ENCODE results near the gene UBE2Z.
A peak's percentile ranks its signal among the peaks of the same experiment; 100 is the strongest.
"Not testable (repeated sequence)": the region's sequence is repeated elsewhere in the genome, so short reads cannot be mapped to it uniquely, and the experiment has no call there.

The UBE2Z gene

DNA sequence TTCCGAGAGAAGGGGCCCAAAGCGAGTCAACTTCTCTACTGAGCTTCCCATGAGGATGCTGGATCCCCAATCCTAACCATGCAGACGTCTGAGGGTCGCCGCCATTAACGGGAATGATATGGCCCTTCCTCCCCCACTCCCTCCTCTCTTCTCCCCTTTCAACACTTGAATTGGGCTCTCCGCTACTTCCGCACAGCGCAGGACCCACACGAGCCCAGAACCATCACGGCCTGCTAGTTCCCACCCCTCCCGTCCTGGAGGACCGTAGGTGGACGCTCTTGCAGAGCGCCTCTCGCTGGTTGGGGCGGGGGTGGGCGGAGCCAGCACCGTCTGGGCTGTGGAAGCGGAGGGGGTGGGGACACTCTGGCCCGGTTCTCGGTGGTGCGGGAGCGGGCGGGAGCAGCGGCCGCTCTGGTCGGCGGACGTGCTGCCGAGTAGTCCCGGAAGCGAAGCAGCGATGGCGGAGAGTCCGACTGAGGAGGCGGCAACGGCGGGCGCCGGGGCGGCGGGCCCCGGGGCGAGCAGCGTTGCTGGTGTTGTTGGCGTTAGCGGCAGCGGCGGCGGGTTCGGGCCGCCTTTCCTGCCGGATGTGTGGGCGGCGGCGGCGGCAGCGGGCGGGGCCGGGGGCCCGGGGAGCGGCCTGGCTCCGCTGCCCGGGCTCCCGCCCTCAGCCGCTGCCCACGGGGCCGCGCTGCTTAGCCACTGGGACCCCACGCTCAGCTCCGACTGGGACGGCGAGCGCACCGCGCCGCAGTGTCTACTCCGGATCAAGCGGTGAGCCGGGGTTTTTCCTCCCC, at the start of gene UBE2Z:
TSS of gene UBE2Z (plus strand) at position 361 of the 797 bp plus-strand sequence. CDS start at position 458, 97 bp downstream.
- DNase-seq: peak; percentile 70 to 97 (median 92)

DNA sequence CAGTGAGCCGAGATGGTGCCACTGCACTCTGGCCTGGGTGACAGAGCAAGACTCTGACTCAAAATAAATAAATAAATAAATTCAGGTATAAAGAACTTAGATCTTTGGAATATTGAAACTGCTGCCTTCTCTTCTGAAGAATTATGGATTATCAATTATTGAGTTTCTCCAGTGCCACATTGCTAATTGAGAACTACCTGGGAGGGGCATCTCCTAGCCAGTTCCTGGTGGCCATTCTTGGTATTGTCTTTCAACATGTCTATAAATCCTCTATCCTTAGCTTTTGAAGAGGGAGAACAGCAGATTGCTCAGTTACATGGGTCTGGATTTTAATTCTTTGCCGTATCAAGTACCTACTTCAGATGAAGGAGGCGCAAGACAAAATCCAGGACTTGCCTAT, 48.2 kb upstream of the UBE2Z start:
- no peak for DNase-seq

DNA sequence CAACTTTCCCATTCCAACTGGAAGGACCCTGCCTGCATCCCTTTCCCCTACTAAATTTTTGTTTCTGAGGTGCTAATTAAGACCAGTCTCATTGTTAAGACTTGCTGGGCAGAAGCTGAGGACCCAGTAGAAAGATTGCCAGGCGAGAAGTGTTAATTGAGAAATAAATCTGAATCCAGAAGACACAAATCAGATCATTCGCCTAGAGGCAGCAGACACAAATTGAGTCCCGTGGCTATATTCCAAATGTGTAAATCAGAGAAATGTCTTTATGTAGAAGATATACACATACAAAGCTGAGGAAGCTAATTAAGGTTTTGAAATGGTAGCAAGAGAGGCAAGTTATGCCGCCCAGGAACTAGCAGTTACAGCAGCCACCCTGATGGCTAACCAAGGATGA, 47.8 kb upstream of the UBE2Z start:
- DNase-seq: no peak

DNA sequence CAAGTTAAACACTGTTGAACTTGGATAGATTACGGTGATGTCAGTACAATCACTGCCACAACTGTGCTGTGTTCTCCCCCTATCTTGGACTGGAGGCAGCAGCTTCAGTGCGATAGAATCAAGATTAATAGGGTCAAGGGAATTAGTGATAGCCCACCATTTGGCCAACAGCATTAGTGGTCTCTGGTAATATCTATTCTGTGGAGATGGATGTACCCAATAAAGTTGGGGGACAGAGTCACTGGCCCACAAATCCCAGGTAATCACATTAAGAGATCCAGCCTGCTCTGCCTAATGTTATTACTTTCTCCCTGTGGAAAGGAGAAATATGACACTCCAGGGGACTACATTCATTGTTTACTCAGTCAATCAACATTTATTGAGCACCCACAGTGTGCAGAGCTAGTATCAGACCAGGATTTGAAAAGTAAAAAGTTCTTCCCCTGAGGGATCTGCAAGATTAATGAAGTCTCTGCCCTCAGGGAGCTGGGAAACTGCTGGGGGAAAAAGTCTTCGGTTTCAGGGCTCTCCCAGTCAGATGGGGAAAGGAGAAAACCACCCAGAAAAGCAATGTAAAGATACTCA, 39.2 kb upstream of the UBE2Z start:
- no peak for DNase-seq

DNA sequence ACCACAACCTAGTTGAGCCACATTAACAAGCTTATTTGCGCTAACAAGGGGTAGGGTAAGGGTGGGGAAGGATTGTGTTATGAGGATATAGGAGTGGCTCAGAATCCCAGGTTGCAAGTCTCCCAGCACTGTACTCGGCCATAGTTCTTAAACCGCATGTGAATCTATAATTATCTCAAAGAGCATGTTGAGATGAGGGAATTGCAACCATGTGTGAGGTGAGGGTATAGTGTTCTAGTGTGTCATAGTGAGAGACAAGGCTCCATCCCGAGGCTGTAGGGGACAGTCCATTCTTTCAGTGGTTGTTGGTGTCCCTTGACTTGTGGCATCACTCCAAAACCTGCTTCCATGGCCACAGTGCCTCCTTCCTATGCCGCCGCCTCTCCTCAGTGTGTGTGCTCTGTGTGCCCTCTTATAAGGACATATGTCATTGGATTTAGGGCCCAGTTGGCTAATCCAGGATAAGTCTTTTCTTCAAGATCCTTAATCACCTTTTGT, 38.3 kb upstream of the UBE2Z start:
- DNase-seq: no peak

DNA sequence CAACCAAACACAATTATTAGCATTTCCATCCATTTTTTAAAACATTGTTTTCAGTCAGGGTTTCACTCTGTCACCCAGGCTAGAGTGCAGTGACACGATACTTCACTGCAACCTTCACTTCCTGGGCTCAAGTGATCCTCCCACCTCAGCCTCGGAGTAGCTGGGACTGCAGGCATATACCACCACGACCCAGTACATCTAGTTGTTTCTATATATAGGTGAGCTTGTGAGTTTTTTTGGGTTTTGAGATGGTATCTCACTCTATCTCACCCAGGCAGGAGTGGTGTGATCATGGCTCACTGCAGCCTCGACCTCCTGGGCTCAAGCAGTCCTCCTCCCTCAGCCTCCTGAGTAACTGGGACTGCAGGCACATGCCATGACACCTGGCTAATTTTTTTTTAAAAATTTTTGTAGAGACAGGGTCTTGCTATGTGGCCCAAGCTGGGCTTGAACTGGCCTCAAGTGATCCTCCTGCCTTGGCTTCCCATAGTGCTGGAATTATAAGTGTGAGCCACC, 37.1 kb upstream of the UBE2Z start:
- no peak for DNase-seq

DNA sequence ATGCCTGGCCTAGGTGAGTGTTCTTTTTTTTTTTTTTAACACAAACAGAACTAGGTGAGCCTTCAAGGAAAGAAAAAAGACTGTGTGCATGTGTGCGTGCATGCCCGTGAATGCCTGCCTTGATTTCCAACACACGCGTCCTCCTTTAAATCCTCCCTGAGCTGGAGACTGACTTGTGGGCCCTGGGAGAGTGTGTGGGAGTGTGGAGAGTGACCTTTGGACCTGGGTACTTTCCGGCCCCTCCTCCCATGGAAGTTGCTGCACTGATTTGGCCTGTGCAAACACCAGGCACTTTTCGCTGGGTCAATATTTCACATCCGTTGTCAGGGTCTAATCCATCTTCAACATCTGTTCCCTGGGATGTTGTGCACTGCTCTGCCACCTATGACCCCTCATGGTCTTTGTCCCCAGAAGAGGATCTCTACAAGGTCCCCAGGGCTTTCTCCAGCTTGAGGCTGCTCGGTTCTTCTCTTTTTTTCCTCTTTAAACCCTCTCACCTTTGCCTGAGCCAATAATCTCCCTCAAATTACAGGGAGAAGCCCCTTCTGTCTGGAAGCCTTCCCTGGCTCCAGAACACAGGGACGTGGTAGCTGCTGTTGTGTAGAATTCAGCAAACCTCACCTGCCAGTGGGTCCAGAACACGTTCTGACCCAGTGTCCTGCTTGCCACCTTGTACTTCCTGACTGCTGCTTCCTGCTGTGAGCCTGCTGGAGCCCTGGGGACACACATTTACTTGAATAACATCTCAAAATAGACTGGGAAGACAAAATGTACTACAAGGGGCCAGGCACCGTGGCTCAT, 36.5 kb upstream of the UBE2Z start:
- DNase-seq: no peak

DNA sequence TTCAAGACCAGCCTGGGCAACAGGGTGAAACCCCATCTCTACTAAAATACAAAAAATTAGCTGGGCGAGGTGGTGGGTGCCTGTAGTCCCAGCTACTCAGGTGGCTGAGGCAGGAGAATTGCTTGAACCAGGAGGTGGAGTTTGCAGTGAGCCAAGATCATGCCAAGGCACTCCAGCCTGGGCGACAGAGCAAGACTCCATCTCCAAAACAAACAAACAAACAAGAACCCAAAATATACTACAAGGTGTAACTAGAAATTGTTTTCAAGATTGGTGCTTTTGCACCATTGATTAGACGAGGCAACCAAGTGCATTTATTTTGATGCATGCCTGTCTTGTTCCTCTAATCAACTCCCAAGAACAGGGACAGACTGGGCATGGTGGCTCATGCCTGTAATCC, 35.8 kb upstream of the UBE2Z start:
- DNase-seq: not testable (repeated sequence)

DNA sequence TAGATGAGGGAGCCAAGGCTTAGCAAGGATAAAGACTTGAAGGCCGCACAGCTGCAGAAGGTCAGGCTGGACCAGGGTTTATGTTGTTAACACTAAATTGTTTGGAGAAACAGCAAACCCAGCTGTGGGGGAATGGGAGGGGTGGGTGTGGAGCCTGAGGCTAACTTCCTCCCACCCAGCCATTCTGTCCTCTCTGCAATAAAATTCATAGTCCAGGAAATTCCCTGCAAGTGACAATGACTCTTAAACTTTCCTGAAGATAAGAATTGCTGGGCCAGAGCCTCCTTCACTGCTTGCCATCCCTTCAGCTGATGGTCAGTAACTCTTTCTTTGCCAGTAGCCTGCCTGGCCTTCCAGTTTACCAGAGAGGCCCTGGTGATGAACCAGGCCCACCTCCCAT, 35.0 kb upstream of the UBE2Z start:
- no peak for DNase-seq

DNA sequence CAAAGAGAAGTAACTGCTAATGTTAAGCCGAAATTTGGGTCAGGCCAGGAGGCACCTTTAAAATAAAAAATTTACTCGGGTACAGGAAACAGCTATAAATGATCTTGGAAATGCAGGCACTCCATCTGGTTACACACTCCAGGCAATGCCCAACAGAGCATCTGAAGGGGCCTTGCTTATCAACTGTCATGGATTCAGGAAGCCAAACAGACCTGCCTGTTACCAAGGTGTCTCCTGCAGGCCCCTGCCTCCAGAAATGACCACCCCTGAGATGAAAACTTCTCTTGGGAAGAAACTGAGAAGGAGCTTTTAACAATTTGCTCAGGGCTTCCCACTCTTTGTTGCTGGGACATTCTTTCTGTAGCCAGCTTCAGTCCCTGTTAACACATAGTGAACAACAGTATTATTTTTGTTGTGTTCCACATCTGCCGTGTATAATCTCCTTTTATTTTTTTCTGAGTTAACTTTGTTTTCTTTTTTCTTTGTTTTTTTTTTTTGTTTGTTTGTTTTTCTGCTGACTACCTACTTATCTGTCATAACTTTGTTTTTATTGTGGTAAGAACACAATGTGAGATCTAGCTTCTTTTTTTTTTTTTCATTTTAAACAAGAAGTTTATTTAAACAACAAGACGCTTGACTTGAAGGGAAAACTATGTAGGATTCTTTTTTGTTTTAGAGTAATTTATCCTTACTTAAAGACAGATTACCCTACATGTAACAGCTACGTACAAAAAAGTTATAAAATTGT, 34.3 kb upstream of the UBE2Z start:
- no peak for DNase-seq

DNA sequence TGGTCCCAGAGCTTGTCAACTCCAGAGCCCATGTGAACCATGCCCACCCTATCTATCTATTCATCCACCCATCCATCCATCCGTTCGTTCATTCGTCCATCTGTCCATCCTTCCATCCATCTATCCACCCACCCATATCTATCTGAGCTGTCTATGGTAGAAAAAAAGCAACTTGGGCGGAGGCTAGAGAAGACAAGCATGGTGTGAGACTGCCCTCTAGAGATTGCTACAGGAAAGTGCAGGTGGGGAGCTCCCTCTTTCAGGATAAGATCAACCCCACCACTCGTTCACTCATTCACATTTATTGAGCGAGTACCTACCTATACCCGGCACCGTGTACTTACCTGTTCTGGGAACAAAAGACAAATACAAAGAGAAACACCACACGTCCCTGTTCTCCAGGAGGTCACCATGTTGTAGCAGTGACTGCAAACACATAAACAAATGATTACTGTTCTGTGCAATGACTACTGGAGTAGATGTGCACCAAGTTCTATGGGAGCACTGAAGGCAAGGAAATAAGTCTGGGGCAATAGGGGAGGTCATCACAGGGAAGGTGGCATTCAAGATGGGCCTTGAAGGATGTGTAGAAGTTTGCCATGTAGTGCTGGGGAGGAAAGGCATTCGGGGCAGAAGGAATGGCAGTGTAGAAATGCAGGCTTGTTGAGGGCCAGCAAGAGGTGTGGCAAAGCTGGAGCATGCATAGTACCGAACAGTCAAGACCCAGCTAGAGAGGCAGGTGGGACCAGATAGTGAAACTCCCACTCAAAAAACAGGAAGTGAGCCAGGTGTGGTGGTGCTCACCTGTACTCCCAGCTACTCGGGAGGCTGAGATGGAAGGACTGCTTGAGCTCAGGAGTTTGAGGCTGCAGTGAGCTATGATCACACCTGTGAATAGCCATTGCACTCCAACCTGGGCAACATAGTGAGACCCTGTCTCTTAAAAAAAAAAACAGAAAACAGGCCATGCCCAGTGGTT, 29.0 kb upstream of the UBE2Z start:
- DNase-seq: peak in 6 of 14 donors; percentile 4 to 28 (median 24)

DNA sequence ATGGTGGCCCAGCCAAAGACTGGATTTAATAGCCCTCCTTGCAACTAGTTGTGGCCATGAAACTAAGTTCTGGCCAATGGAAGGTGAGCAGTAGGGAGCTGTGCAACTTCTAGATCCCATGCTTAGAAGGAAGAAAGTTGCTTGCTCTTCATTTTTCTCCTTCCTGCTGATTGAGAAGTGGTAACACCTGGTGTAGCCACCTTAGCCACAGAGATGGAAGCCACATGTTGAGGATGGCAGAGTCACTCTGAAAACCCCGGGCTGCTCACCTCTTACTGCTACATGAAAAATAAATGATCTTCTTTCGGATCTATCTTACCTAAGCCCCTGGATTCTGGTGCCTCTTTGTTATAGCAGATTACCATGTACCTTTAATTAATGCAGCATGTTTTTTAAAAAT, 25.9 kb upstream of the UBE2Z start:
- no peak for DNase-seq

DNA sequence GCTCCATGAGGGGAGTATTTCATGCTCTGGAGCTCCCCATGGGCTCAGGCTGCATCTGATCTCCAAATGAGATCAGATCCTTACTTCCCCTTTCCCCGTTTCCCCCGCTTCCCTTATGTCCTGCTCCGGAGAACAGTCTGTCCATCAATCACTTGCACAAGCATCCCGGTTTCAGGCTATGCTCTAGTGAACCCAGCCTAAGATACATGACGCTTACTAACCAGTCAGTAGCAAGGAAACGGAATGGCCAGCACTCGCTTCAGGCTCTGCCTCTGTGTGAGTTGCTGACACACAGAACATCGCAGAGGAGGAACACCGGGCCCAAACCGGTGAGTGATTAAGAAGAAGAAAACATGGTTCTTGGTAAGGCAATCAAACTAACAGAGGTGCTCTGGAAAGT, 25.0 kb upstream of the UBE2Z start:
- DNase-seq: no peak

DNA sequence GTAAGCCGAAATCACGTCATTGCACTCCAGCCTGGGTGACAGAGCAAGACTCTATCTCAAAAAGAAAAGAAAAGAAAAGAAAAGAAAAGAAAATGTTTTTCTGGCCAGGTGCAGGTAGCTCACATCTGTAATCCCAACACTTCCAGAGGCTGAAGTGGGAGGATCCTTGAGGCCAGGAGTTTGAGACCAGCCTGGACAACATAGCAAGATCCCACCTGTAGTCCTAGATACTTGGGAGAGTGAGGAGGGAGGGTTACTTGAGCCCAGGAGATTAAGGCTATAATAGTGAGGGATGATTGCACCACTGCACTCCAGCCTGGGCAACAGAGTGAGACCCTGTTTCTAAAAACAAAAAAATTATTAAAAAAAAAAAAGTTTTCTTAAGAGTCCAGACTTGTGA, 18.1 kb upstream of the UBE2Z start:
- DNase-seq: no peak

DNA sequence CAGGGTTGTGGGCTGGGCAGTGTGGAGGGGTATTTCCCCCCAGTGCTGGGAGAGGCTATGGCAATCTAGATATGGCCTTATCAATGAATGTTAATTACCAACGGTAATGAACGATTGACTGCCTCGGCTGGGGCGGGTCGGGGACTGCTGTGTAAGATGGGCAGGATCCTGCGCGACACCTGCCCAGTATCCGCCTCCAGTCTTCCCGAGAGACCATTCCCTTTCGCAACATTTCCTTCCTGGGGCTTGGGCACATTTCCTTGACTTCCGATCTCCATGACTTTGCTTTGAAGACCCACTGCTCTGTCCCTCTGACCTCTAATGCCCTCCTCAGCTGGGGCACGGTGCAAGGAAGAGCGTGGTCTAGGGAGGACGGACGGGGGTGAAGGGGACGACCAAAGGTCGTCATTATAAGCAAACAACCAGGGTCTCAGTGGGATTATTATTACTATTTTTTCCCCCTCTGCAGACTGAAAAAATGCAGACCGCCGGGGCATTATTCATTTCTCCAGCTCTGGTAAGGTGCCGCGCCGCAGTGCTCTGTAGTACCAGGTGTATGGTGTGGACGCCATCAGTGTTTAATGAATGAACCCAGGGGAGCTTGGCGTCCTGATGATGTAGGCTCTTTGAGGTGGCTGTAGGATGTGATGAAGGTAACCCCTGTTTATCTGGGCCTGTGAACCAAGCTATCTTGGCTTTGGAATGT, 15.1 kb upstream of the UBE2Z start:
- no peak for DNase-seq

DNA sequence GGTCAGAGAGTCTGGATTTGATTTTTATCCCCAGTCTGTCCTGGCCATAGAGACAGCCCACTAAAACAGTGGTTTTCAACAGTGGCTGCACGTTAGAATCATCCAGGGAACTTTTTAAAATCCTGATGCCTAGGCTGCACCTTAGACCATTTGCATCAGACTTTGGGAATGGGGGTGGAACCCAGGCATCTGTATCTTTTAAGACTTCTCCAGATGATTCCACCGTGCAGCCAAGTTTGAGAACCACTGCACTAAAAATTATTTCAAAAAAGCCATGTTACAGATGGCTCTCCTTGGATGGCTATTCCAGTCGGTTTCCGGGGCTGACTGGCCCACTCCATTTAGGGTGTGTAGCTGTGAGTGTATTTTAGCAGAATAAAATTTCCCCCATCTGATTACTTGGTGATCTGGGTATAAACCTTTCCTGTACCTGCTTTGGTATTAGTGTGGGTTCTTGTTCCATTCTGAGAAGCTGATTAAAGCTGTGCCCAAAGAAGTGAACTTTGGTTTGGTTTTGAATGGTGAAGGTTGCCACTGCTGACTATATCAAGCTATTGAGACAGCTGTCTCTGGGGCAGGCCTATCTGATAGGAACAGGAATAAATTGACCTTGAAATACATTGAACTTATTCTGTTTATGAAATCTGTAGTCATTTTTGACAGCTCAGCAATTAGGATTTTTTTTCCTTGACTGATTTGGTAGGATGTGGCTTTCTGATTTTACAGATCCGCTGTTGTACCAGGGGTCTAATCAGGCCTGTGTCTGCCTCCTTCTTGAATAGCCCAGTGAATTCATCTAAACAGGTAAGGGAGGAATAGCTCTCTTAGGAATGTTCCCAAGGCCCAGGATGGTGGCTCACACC, 14.3 kb upstream of the UBE2Z start:
- no peak for DNase-seq

DNA sequence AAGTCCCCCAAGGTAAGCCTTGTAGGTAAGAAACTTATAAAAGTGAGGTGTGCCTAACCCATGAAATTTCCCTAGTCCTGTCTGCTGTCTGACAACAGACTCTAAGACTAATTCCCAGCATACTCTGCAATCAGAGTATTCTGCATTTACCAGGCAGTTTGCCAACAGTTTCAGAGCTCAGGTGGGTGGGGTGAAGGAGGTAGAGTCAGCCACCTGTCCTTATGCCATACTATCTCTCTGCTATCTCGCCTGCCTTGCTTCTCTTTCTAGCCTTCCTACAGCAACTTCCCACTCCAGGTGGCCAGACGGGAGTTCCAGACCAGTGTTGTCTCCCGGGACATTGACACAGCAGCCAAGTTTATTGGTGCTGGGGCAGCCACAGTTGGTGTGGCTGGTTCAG, 13.3 kb upstream of the UBE2Z start:
- no peak for DNase-seq

DNA sequence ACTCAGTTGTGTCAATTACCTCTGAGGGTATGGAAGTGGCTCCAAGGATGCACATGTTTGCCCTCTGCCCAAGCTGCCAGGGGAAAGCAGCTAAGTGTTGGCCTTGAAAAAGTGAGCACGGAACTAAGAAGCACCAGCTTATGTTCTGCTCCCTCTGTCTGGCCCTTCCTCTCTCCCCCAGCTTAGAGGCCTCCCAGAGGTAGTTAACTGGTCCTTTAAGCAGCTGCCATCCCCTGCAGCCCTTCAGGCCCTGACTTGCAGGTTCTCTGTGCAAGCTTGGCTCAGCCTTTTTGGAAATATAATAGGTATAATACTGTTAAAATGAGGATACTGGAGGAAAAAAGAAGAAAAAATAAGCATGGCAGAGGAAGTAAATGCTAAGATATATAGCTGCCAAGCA, 7.0 kb upstream of the UBE2Z start:
- no peak for DNase-seq

DNA sequence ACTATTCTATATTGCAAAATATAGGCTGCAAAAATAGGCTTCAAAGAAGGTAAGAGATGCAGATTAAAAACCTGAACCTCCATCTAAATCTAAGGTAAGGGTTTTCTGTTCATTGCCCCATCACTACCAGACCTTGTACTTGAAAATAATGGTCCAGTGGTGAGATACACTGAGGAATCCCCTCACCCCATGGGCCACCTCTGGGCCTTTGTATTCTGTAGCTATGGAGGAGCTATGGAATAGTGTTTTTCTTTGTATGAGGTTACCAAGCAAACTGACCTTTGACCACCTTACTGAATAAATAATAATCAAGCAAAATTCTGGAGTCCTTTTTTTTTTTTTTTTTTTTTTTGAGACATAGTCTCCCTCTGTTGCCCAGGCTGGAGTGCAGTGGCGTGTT, 4.8 kb upstream of the UBE2Z start:
- no peak for DNase-seq
